ENCODE data around the gene MLPH.

The MLPH gene

DNA sequence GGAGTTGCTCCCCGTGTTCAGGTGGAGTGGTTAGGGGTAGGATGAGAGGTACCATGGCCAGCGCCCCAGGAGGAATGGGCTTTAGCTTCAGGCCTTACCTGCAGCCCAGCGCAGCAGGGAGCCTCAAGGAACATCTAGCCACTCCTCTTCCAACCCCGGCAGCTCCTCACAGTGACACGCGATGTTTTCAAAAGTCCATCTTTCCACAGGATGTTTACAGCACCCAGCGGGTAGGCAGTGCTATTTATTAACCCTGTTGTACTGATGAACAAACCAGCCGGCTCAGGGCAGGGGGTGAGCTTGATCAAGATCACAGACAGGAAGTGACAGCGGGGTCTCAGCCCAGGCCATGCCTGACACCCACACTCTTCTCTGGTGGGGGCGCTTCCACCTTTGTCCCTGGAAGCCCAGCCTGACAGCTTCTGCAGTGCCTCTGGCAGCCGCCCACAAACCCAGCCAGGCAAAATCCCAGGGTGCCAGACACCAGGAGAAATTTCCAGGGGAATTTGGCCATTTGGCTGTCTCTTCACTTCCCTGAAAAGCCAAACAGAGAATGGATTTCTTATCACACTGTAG, 60.9 kb downstream of the MLPH start:
- no peak for DNase-seq

DNA sequence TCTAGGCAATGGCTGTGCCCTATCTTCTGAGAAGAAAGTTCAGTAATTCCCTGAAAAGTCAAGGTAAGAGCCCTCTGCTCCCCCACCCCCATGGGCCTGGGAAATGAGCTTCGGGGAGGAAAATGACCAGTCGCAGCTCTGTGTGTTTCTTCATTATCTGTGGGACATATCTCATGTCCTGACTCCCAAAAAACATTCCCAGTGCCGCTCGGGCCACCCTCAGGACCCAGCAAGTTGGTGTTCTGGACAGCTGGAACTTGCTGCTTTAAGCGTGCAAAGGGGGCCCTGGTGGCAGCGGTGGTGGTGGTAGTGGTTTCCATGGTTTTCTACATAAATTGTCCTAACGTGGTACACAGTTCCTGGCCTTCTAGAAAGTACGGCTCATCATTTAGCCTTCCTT, 62.2 kb downstream of the MLPH start:
- no peak for DNase-seq

DNA sequence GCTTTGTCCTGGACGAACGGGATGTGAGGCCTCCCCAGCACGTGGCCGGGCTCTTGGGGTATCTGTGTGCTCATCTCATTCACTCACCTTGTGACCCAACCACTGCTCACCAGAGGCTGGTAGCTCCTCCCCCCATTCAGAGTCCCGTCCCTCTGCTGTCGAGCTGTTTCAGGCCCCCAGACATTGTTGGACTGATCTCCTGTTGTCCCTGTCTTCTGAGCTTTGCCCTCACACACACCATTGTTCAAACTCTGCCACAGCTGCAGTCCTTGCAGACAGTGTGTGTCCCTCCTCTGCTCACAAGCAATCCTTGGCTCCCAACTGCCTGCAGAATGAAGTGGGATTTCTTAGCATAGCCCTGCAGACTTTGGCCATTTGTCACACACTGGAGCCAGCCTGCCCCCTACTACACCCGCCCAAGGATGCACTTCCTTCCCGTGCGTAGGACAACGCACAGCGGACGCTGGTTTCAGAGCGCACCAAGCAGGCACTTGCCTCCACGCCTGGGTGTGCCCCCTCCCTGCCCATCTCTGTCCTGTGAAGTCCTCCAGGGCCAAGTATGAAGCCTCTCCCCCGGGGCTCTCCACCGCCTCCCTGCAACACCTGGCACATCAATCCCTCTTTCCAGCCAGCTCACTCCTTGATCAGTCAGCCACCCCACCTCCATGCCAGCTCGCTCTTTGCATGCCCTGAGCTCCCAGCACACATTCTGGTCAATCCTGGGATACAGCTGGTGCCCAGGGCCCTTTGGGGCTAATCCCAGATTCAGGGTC, 62.8 kb downstream of the MLPH start:
- DNase-seq, result no peak

DNA sequence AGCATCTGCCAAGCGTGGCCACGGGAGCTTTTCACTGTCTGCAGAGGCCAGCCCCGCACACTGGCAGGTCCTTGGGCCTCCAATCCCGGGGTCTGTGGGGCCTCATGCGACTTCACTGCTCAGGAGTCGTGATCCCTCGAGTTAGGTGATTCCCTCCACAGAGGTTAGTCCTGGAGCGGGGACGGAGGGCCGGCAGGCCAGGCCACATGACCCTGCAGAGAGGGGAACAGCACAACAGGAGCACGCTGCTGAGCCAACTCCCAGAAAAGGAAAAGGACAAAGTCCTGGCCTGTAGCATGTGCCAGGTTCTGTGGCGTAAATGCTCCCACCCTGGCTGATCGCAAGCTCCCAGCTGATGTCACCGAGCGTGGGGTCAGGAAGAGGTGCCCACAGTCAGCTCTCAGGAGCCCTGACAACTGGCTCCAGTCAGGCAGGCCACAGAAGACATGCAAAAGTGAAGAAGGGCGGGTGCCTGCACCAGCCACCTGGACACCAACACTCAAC, 64.1 kb downstream of the MLPH start:
- DNase-seq, result no peak

DNA sequence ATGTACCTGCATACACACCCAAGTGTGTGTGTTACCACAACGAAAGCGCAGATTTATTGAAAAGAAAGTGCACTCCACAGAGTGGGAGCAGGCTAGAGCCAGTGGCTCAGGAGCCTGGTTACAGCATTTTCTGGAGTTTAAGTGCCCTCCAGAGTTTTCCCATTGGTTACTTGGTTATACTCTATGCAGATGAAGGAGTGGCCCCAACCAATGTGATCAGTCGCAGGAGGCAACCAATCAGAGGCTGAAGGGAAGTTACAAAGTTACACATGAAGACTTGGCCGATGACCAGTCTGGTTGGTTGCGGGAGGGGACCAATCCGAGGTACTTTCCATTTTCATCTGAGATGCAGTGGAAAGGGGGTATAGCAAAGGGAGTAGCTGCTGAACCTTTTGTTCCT, 65.9 kb downstream of the MLPH start:
- peak; percentile 14 for DNase-seq

DNA sequence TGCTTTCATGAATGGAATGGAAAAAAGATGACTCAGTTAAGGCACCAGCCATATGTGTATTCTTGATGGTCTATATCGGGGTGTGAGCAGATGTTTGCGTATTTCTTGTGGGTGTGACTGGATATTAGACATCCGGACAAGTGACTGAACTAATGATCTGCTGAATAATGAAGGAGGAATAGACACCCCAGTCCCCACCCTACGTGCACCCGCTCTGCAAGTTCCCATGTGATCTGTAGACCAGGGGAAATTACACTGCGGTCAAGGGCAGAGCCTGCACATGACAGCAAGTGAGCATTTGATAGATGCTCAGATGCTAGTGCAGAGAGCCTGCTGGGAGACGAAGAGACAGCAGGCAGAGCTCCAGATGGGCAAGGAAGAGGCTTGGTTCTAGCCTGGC, 66.9 kb downstream of the MLPH start:
- DNase-seq, result no peak

DNA sequence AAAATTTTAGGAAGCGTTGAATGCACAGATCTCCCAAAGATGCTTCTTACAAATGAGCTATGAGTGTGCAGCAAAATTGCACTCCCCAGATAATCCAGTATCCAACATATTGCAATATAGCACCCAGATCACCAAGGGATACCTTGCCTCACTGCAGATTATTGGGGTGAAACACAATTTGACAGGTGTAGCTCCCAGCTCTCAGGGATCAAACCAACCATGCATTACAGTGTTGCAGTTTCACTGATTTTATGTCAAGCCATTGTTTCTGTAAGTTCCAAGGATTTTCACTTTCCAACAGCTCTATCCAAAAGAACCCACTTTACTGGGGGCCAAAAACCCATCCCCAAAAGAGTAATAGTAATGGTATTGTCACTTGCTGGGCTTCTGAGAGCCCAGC, 68.5 kb downstream of the MLPH start:
- DNase-seq, result no peak

DNA sequence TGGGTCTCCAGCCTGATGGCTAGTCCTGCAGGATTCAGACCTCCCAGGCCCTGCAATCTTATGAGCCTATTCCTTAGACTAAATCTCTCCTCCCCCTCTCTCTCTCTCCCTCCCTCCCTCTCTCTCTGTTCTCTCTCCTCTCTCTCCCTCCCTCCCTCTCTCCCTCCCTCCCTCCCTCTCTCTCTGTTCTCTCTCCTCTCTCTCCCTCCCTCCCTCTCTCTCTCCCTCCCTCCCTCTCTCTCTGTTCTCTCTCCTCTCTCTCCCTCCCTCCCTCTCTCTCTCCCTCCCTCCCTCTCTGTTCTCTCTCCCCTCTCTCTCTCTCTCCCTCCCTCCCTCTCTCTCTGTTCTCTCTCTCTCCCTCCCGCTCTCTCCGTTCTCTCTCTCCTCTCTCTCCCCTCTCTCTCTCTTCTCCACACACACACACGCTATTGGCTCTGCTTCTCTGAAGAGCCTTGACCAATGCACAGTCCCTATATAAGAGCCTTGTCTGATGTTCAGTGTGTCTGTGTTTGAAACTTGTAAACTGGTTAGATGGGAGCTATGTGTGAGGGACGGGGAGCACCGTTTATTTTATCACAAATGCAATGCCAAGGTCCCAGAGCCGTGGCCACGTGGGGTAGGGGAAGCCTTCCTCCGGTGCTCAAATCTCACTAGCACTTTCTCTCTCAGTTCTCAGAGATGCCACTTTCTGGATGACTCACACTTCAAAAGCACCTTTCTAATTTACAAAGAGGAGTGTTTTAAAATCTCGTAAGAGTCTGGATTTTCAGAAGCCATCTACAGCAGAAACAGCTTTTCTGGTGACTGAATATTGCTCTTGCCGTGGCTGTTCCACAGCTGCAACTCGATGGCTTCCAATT, 70.0 kb downstream of the MLPH start:
- DNase-seq, result no peak

DNA sequence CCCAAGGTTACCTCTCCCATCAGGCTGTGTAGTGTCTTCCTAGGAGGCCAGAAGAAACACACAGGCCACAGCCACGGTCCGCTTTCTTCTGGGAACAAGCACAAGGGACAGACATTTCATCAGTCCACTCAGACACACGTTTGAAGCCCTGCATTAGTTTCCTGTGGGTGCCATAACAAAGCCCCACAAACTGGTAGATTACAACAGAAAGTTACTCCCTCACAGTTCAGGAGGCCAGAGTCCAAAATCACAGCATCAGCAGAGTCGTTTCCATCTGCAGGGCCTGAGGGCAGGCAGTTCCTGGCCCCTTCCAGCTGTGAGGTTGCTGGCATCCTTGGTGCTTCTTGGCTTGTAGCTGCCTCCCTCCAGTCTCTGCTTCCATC, 70.6 kb downstream of the MLPH start:
- DNase-seq, result no peak

DNA sequence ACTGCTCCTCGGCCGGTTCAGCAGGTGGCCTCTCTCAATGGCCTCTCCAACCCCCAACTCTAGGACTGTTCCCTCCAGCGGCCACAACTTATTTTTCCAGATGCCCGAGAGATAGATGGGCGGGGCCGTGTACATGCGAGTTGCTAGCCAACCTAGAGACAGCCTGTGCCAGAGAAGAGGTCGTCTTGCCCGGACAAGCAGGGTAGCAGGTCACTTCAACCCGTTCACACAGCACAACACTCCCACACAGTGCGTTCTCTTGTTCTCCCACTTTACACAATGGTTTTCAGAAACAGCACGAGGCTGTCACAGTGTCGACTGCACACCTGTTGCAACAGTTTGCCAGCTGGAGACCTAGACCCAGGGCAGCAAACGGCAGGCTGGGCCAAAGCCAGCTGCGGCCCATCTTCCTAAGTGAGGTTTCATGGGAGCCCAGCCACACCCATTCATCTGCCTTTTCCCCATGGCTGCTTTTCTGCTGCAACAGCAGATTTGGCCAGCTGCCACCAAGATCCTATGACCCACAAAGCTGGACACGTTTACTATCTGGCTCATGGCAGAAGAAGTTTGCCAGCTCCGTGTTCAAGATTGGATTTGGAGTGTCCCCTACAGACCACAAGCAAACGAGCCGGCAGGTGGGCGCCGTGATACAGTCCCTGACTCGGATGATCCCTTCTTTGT, 72.0 kb downstream of the MLPH start:
- DNase-seq, result peak; percentile 22

DNA sequence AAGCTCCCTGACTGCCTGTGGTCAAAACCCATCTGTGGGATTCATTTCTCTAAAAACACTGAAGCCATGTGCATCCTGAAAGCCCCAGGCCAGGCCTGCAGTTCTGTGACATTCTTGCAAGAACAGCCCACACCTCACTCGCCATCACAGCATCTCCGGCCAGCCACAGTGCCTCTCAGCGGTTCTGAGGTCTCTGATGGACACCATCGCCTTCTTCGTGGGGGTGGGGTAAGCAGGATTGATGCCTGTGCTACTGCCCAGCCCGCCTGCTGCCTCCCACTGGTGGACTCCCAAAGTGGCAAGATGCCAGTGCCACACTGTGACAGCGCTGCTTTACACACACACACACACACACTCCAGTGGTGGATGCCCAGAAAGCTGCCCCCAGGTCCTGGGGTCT, 74.2 kb downstream of the MLPH start:
- no peak for DNase-seq

DNA sequence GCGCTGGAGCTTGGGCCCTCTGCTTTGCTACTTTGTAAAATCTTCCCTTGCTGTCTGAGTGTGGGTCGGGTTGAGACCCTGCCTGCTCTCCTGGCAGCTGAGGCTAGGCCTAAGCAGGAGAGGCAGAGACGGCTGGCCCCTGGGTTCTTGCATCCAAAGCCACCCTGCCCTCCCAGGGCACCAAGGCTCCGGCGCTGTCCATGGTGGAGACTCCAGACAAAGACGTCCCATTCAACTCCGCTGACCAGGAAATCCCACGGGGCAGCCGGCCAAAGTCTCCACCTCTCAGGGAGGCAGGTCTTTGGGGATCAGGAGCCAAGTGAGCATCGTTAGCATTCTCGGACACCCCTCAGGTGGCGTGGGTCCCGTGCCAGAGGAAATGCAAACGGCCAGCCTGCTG, 76.8 kb downstream of the MLPH start:
- peak; percentile 31 for DNase-seq

DNA sequence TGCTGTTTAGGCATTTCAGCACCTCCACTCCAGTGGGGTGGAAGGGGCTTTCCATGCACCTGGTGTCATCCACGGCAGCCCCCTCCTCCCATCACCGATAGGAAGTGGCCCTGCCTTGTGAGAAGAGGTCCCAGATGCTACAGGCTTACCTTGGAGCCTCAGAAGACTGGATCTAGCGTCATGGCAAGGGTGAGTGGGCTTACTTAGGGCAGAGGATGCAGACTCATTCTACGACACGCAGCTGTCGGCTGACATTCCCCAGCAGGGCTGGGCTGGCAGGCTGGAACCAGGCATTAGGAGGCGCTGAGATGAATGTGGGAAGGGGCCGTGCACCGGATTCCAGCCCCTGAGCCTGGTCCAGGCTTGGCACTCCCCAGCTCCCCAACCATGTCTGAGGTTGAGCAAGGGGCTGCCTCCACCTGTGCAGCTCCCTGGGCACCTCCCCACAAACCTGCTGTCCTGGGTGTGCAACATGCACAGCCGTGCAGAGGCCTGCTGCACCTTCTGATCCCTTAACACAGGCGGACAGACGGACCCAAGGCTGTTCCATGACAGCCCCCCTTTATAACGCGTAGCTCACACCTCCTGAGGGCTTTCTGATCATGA, 77.6 kb downstream of the MLPH start:
- DNase-seq, result no peak

DNA sequence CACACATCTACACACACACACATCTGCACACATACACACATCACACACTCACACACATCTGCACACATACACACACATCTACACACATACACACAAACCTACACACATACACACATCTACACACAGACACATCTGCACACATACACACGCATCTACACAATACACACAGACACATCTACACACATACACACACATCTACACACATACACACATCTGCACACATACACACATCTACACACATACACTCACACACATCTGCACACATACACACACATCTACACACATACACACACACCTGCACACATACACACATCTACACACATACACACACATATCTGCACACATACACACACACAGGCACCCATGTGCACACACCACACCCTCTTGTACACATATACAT, 78.9 kb downstream of the MLPH start:
- DNase-seq, result no peak

DNA sequence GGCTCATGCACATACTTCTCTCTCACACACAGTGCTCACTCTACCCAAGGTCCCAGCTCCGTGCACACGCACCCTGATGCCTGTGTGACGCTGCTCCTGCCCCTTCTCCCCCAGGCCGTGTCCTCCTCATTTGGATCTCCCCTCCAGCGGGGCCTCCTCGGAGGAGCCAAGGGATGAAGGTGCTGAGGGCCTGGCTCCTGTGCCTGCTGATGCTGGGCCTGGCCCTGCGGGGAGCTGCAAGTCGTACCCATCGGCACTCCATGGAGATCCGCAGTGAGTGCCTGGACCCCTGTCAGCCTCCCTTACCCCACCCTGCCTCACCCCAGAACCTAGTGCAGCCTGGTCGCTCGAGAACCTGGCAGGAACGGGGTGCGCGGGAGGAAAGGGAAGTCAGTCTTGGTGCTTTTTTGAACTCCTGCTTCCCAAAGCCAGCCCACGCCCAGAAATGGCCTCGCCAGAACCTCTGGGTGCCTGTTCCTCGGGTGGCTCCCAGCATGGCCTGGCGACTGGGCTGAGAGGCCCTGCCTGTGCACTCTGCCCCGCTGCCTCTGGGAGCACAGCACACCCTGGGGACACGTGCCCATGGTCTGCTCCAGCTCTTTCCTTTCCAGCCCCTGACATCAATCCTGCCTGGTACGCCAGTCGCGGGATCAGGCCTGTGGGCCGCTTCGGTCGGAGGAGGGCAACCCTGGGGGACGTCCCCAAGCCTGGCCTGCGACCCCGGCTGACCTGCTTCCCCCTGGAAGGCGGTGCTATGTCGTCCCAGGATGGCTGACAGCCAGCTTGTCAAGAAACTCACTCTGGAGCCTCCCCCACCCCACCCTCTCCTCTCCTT, 79.6 kb downstream of the MLPH start, which contains the start of gene PRLH:
TSS of gene PRLH (plus strand) at position 174 of the 835 bp plus-strand sequence. CDS start at position 174, 0 bp downstream.
- no peak for DNase-seq

DNA sequence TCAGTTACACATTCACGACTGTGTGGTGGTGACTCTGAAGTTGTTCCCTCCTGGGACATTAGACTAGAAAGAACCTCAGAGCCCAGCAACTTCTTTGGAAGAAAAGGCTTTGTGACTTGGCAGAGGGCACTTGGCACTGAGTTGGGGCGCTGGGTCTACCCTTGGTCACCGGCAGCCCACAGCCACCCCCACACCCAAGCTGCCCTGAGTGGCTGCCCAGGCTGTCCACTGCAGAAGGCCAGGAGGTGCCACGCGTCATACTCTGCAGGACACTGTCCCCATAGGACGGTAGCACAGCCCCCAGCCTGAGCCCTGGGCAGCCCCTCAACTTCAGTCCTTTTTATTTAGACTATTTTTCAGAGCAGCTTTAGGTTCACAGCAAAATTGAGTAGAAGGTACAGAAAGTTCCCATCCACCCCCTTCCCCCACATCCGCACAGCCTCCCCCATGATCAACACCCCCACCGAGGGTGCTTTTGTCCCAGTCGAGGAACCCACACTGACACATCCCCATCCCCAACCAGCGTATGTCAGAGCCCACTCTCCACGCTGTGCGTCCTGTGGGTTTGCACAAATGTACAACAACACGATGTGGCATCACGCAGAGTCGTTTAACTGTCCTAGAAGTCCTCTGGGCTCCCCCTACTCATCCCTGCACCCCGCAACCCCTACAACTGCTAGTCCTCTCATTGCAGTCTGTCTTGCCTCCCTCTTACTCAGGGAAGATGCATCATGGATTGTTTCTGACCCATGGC, 80.4 kb downstream of the MLPH start:
- no peak for DNase-seq

DNA sequence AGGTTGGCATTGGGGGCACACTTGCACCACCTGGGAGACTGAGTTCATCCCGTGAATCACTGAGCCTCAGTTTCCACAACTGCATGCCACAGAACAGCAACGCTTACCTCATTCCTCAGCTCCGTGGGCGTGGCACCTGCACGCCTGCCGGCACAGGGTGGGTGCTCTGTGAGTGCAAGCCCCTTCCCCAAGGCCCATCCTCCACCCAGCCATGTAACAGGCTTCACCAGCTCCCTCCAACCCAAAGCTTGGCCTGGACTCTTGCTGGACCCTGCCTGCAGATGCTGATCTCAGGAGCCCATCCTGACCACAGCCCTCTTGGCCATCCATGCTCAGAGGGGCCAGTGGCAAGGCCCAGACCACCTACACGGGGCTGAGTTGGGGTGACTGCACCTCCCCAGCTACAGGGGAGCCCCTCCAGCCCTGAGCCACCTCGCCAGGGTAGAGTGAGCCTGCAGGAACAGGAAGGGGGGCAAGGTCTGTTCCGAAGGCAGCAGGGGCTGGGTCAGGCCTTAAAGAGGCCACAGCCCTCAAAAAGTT, 81.1 kb downstream of the MLPH start:
- no peak for DNase-seq

DNA sequence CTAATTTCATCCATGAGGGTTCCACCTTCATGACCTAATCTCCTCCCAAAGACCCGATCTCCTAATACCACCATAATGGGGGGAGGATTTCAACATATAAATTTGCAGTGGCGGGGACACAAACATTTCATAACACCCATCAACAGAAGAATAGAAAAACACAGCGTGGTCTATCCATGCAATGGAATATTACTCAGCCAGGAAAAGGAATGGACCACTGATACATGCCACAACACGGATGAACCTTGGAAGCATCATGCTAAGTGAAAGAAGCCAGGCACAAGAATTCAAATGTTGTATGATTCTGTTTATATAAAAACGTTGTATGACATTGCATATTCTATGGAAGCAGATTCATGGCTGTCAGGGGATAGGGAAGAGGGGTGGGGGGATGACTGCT, 82.0 kb downstream of the MLPH start:
- no peak for DNase-seq

DNA sequence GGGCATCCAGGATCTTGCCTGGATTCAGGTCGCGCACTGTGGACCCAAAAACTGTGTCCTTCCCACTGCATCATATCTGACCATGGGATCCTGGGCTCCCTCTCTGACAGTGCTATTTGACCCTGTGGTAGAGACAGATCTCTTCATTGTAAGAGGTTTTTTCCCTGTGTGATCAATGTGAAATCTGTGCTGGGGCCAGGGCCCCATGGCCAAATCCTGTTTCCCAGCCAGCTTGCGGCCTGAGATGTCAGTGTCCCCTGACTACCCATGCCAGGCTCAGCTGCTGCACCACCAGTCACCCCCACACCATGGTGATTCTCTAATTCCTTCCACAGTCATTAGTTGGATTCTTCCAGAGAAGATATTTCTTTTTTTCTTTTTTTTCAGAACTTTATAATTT, 82.8 kb downstream of the MLPH start:
- DNase-seq, result no peak

DNA sequence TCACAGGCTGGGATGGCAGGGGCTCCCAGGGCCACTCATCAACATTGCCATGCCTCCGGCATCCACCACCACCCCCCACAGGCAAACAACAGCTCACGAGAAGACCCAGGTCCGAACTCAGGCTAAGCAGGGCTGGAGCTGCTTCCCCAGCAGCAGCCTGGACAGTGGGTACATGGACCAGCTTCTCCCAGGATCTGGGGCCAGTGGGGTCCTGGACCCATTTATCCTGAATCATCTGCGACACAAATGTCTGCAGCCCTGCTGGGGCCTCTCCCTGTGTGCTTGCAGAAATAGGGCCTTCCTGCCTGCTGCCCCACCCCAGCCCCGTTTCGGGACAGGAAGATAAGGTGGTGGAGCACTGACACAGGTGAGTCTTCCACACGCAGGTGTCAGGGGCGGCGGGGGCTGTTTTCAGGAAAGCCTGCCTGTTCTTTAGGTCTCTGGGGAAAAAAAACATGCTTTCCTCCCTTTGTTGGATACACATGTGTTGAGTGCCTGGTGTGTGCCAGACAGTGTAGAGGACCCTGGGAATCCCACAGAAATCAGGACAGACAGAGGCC, 83.8 kb downstream of the MLPH start:
- no peak for DNase-seq
